Neural progenitor cell (in vitro differentiated cells): ENCODE measurements around the gene WDR1. TPM values are rescaled to one million over a fixed set of nuclear protein-coding genes. Genes with fewer than 3 reads are reported as not detected.

Experiments
- DNase-seq: peaks from one replicate; pipeline ENCODE4 v3.0.0-alpha.2; 2016; ENCODE audit warnings: low spot score
- H2AFZ ChIP-seq: fragments of 200-600 bp; sonication (generic); replicated peaks from 2 replicates; pipeline ENCODE4 v1.6.1; 2016; ENCODE audit warnings: antibody characterized with exemption
- H3F3A ChIP-seq: fragments of 200-600 bp; sonication (generic); 2 replicates; pipeline ENCODE4 v1.6.1; 2016; ENCODE audit warnings: antibody characterized with exemption, low read depth
- H3K27ac ChIP-seq: fragments of 200-600 bp; sonication (generic); 2 replicates; pipeline ENCODE4 v1.5.1; 2016; ENCODE audit warnings: mild to moderate bottlenecking
- H3K27me3 ChIP-seq: fragments of 200-600 bp; sonication (generic); 2 replicates; pipeline ENCODE4 v1.6.1; 2016; ENCODE audit warnings: mild to moderate bottlenecking, moderate library complexity
- H3K36me3 ChIP-seq: fragments of 200-600 bp; sonication (generic); 2 replicates; pipeline ENCODE4 v1.5.1; 2016
- H3K4me1 ChIP-seq: fragments of 200-600 bp; sonication (generic); 2 replicates; pipeline ENCODE4 v1.6.1; 2016; ENCODE audit warnings: mixed run types
- H3K4me2 ChIP-seq: fragments of 200-600 bp; sonication (generic); 2 replicates; pipeline ENCODE4 v1.6.1; 2016
- H3K4me3 ChIP-seq: fragments of 200-600 bp; sonication (generic); 2 replicates; pipeline ENCODE4 v1.5.1; 2016
- H3K79me2 ChIP-seq: fragments of 200-600 bp; sonication (generic); 2 replicates; pipeline ENCODE4 v1.6.1; 2016; ENCODE audit warnings: low read depth
- H3K9ac ChIP-seq: fragments of 200-600 bp; sonication (generic); 2 replicates; pipeline ENCODE4 v1.6.1; 2016
- H3K9me3 ChIP-seq: fragments of 200-600 bp; sonication (generic); 2 replicates; pipeline ENCODE4 v1.5.1; 2016; ENCODE audit warnings: low read depth
- H4K20me1 ChIP-seq: fragments of 200-600 bp; sonication (generic); 2 replicates; pipeline ENCODE4 v1.6.1; 2016; ENCODE audit warnings: low read depth
- H3K27ac Mint-ChIP-seq: 3 replicates; pipeline ENCODE4 v1.8.0; 2021; ENCODE audit warnings: mixed read lengths
- H3K27me3 Mint-ChIP-seq: 2 replicates; pipeline ENCODE4 v1.8.0; 2022; ENCODE audit warnings: low read depth, mild to moderate bottlenecking, inconsistent platforms, moderate library complexity, mixed read lengths; ENCODE audit not compliant: insufficient read depth
- H3K36me3 Mint-ChIP-seq: 3 replicates; pipeline ENCODE4 v1.8.0; 2021; ENCODE audit warnings: mixed read lengths
- H3K4me1 Mint-ChIP-seq: 3 replicates; pipeline ENCODE4 v1.8.0; 2021; ENCODE audit warnings: mixed read lengths
- H3K4me3 Mint-ChIP-seq: 3 replicates; pipeline ENCODE4 v1.8.0; 2021; ENCODE audit warnings: mild to moderate bottlenecking, moderate library complexity, mixed read lengths
- H3K9me3 Mint-ChIP-seq: 3 replicates; pipeline ENCODE4 v1.8.0; 2020; ENCODE audit warnings: mixed read lengths
- EZH2 ChIP-seq: fragments of 200-600 bp; sonication (generic); IDR thresholded peaks from 2 replicates; pipeline ENCODE4 v1.6.1; 2017; ENCODE audit warnings: antibody characterized with exemption, mild to moderate bottlenecking, moderate library complexity
- EZH2phosphoT487 ChIP-seq: fragments of 200-600 bp; sonication (generic); IDR thresholded peaks from 2 replicates; pipeline ENCODE4 v1.6.1; 2017; ENCODE audit warnings: antibody characterized with exemption
- total RNA-seq: library from RNA; depleted of rRNA; stranded (reverse); fragments of >200 nt; gene quantifications from 2 replicates; pipeline ENCODE4 v1.2.3, GENCODE V29; 2015; ENCODE audit warnings: low replicate concordance
- TF ChIP-seq, protein P1 (sequence below): fragments of 200-600 bp; sonication (generic); IDR thresholded peaks from 2 replicates; pipeline ENCODE4 v1.5.1; 2017; ENCODE audit warnings: antibody characterized with exemption, mild to moderate bottlenecking

The WDR1 gene
- total RNA-seq, 1 donor from 2014 or later = 83.1 TPM

DNA sequence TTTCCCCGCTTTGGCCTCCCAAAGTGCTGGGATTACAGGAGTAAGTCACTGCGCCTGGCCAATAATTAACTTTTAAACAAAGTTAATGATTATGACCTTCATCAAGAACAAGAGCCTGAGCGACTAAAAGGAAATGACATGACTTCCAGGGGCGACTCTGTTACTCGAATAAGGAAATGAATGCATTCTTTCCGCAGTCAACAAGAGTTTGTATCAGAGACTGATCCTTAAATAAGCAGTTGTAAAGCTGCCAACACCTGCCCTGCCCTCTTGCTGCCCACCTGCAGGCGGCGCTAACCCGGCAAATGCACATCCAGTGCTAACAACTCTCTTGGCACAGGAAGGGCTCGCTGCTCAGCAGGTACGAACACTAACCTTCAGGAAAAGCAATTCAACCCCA is 27.3 kb downstream of the WDR1 start:
- peaks cover 42% of the 10 kb centered on the region for H3K36me3 Mint-ChIP-seq
- no peak overlapping the region for H3K27ac Mint-ChIP-seq
- Histone ChIP-seq H3K4me1 (peaks cover 16% of the 10 kb centered on the region), H3K27ac (no peak overlapping the region), H3K27me3 (no peaks in the 10 kb centered on the region), H3F3A (no peaks in the 10 kb centered on the region), H4K20me1 (peaks cover 33% of the 10 kb centered on the region), H3K79me2 (peaks cover 55% of the 10 kb centered on the region), H3K36me3 (no peaks in the 10 kb centered on the region), H3K4me3 (no peak overlapping the region), H3K9ac (no peak overlapping the region), H3K4me2 (no peak overlapping the region), H3K9me3 (no peaks in the 10 kb centered on the region), H2AFZ (no peak overlapping the region)
- DNase-seq = no peak
- TF ChIP-seq EZH2 = no peak
- TF ChIP-seq, protein P1, sequence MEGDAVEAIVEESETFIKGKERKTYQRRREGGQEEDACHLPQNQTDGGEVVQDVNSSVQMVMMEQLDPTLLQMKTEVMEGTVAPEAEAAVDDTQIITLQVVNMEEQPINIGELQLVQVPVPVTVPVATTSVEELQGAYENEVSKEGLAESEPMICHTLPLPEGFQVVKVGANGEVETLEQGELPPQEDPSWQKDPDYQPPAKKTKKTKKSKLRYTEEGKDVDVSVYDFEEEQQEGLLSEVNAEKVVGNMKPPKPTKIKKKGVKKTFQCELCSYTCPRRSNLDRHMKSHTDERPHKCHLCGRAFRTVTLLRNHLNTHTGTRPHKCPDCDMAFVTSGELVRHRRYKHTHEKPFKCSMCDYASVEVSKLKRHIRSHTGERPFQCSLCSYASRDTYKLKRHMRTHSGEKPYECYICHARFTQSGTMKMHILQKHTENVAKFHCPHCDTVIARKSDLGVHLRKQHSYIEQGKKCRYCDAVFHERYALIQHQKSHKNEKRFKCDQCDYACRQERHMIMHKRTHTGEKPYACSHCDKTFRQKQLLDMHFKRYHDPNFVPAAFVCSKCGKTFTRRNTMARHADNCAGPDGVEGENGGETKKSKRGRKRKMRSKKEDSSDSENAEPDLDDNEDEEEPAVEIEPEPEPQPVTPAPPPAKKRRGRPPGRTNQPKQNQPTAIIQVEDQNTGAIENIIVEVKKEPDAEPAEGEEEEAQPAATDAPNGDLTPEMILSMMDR = peak; percentile 40
- no peak overlapping the region for H3K4me3 Mint-ChIP-seq
- peaks cover 2% of the 10 kb centered on the region for H3K27me3 Mint-ChIP-seq
- no peaks in the 10 kb centered on the region for H3K9me3 Mint-ChIP-seq
- peaks cover 21% of the 10 kb centered on the region for H3K4me1 Mint-ChIP-seq

DNA sequence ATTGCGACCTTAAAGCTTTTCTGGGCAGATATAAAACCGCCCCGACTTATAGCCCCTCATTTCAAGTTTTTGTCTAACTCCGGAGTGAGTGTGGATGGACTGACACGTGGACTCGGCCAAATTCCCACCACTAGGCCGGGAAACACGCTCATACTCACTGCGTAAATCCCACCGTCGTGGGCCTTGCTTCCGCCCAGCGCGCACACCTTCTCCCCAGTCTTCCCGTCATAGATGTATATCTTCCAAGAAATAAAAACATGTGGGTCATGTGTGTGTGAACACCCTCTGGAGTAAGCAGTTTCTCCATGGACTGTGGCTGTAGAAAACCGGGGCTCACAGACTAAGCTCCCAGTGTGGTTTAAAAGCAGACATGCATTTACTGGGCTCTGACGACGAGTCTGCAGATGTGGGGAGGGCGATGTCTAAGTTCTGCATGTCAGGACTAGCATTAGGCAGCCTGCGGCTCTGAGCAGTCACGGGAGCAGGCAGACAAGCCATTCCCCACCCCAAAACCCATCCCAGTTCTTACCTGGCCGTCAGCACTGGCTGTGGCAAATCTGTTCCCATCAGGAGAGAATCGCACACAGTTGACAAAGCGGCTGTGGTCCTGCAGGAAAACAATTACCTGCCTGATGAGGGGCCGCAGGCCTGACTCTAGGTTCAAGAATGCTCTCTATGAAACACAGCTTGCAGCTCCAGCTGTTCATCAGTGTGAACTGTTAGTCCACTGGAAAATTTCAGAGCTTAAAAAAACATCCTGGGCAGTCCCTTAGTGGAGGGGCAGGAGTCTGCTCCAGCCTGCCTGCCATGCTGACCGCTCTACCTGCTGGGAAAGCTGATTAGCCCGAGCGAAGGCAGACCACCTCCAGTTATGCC is 28.2 kb downstream of the WDR1 start:
- Mint-ChIP-seq H3K4me3 (no peak overlapping the region), H3K27me3 (peaks cover 2% of the 10 kb centered on the region), H3K9me3 (no peaks in the 10 kb centered on the region), H3K27ac (peak overlapping the region; percentile 42), H3K4me1 (peaks cover 14% of the 10 kb centered on the region), H3K36me3 (peaks cover 35% of the 10 kb centered on the region)
- Histone ChIP-seq H2AFZ (no peak overlapping the region), H3K79me2 (peaks cover 49% of the 10 kb centered on the region), H3K9me3 (no peaks in the 10 kb centered on the region), H3K36me3 (no peaks in the 10 kb centered on the region), H3F3A (no peaks in the 10 kb centered on the region), H3K4me3 (no peak overlapping the region), H4K20me1 (peaks cover 23% of the 10 kb centered on the region), H3K9ac (no peak overlapping the region), H3K4me1 (peaks cover 14% of the 10 kb centered on the region), H3K4me2 (no peak overlapping the region), H3K27ac (no peak overlapping the region), H3K27me3 (no peaks in the 10 kb centered on the region)
- TF ChIP-seq, protein P1 = no peak
- TF ChIP-seq EZH2phosphoT487 (no peak), EZH2 (no peak)
- no peak for DNase-seq

DNA sequence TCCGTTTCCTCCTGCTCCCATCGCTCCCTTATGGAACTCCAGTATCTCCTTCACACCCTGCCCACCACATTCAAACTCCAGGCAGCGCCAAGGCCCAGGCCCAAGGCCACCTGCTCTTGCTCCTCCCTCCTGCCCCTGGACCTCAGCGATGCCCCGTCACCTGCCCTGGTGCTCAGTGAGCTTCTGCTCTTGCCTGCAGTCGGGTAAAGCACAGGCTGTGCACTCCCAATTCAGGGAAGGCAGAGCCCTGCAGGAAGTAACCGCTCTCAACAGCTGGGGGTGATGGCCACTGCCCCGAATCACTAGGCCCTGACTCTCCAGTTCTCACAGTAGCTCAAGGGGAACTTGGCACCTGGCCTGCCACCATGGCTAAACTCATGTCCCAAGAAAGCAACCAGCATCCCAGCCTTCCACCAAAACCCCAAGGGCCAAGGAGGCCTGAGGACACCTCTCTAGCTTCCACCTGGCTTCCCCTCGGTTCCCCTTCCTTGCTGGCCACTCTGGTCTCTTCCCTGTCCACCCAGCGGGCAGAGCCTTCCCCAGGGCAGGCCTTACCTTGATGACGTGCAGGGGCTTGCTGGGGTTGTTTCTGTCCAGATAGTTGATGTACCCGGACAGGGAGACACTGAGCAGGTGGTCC is 29.3 kb downstream of the WDR1 start:
- no peak overlapping the region for H3K4me2 ChIP-seq
- no peak overlapping the region for H3K9ac ChIP-seq
- H3K27ac Mint-ChIP-seq = no peak overlapping the region
- no peaks in the 10 kb centered on the region for H3K9me3 ChIP-seq
- no peak for DNase-seq
- no peaks in the 10 kb centered on the region for H3K27me3 ChIP-seq
- H3K27ac ChIP-seq = no peak overlapping the region
- H3K9me3 Mint-ChIP-seq = no peaks in the 10 kb centered on the region
- H4K20me1 ChIP-seq = peaks cover 12% of the 10 kb centered on the region
- no peaks in the 10 kb centered on the region for H3K36me3 ChIP-seq
- no peak overlapping the region for H3K4me3 Mint-ChIP-seq
- H3K4me3 ChIP-seq = no peak overlapping the region
- no peak for TF ChIP-seq EZH2
- TF ChIP-seq EZH2phosphoT487 = no peak
- TF ChIP-seq, protein P1 = no peak
- no peak overlapping the region for H2AFZ ChIP-seq
- H3K36me3 Mint-ChIP-seq = peaks cover 33% of the 10 kb centered on the region
- H3K79me2 ChIP-seq = peaks cover 38% of the 10 kb centered on the region
- peaks cover 2% of the 10 kb centered on the region for H3K27me3 Mint-ChIP-seq
- H3F3A ChIP-seq = no peaks in the 10 kb centered on the region
- H3K4me1 Mint-ChIP-seq = peaks cover 3% of the 10 kb centered on the region
- peaks cover 3% of the 10 kb centered on the region for H3K4me1 ChIP-seq
